ENCODE data around the gene RAPSN.

RAPSN gene

GRCh38 chr11:47387944-47388696, 60.8 kb downstream of the RAPSN start:
- no peak for DNase-seq
